ENCODE data around the gene CHODL.

- no peak for TF ChIP-seq POLR2A (IDR thresholded peaks at IDR 0.05)
- no peak for TF ChIP-seq CTCF (IDR thresholded peaks at IDR 0.05)
Measured at GRCh38 chr21:18245464-18245967, 883 bp downstream of the CHODL start.

Data from esophagus squamous epithelium (tissue), 4 donors.